ENCODE measurements around the gene KCNH1. TPM values are rescaled to one million over a fixed set of nuclear protein-coding genes. Genes with fewer than 3 reads are reported as not detected.

KCNH1 gene
- total and polyA plus RNA-seq, 10 of the 15 experiments (the other 5 are each of a cell fraction or from before 2014, with no cell fraction given), result 0.02 to 0.04 (median 0.04) TPM; not detected in 7

- no peak for TF ChIP-seq SIX5 (IDR thresholded peaks at IDR 0.05; ENCODE audit: low read depth, low read length, severe bottlenecking)
- no peak for TF ChIP-seq HCFC1 (IDR thresholded peaks at IDR 0.05; ENCODE audit: low read length)
- TF ChIP-seq ZNF24 (IDR thresholded peaks at IDR 0.05), result no peak
- TF ChIP-seq IRF4 (IDR thresholded peaks at IDR 0.05; ENCODE audit: low read depth, low read length), result no peak
- TF ChIP-seq NRF1 (conservative IDR thresholded peaks at IDR 0.05; ENCODE audit: low read depth, low read length), result no peak
- TF ChIP-seq BCL11A (IDR thresholded peaks at IDR 0.05; ENCODE audit: low read depth, low read length), result no peak
These were observed 418.9 kb downstream of the KCNH1 start (continued) for GRCh38 chr1:210715072-210715471.

GRCh38 chr1:210711825-210712612 is 421.9 kb downstream of the KCNH1 start:
- intact Hi-C loops (cut with micrococcal nuclease; ENCODE audit: unreplicated experiment) (no loop called here), in situ Hi-C loops (cut with MboI) (no loop called here)
- Histone ChIP-seq H3K27me3 (replicated peaks in 1 of 2; ENCODE audit: control insufficient read depth in 2 of 2, insufficient read depth in 2 of 2, low read length in 1 of 2) (no peaks in the 10 kb centered on the region), H4K20me1 (ENCODE audit: control insufficient read depth, insufficient read depth) (no peaks in the 10 kb centered on the region), H3K36me3 (ENCODE audit: control insufficient read depth in 2 of 2, insufficient read depth in 2 of 2, low read length in 1 of 2) (no peaks in the 10 kb centered on the region), H3K4me1 (ENCODE audit: control insufficient read depth, insufficient read depth, low read length) (no peaks in the 10 kb centered on the region), H3K27ac (ENCODE audit: control insufficient read depth, insufficient read depth) (no peak overlapping the region), H3K4me2 (ENCODE audit: control insufficient read depth, insufficient read depth) (no peak overlapping the region), H3K9ac (ENCODE audit: control insufficient read depth, insufficient read depth, low read length) (no peak overlapping the region), H3K9me3 (replicated peaks; ENCODE audit: control insufficient read depth, insufficient read depth, low read length) (no peaks in the 10 kb centered on the region), H2AFZ (ENCODE audit: control insufficient read depth, low read depth, low read length) (no peak overlapping the region), H3K4me3 (no peak overlapping the region), H3K79me2 (ENCODE audit: control insufficient read depth, insufficient read depth, low read length) (no peaks in the 10 kb centered on the region)
- no peak for DNase-seq (ENCODE audit: low read depth, low spot score)
- no peak for ATAC-seq
- WGBS (ENCODE audit: insufficient coverage, insufficient replicate concordance, low lambda C conversion rate, missing lambda C conversion rate), result 30% methylated on average over 7 of the region's 7 CpGs
- RAD21 ChIA-PET (ENCODE audit: unreplicated experiment), result no interaction called here
- no peak for TF ChIP-seq E2F4 (IDR thresholded peaks at IDR 0.05; ENCODE audit: low read depth, low read length)
- TF ChIP-seq, protein P1, sequence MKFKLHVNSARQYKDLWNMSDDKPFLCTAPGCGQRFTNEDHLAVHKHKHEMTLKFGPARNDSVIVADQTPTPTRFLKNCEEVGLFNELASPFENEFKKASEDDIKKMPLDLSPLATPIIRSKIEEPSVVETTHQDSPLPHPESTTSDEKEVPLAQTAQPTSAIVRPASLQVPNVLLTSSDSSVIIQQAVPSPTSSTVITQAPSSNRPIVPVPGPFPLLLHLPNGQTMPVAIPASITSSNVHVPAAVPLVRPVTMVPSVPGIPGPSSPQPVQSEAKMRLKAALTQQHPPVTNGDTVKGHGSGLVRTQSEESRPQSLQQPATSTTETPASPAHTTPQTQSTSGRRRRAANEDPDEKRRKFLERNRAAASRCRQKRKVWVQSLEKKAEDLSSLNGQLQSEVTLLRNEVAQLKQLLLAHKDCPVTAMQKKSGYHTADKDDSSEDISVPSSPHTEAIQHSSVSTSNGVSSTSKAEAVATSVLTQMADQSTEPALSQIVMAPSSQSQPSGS (IDR thresholded peaks at IDR 0.05; ENCODE audit: low read length), result no peak
- no peak for TF ChIP-seq MTA2 (IDR thresholded peaks at IDR 0.05; ENCODE audit: low read depth)
- no peak for TF ChIP-seq TARDBP (IDR thresholded peaks at IDR 0.05; ENCODE audit: borderline replicate concordance)
- no peak for TF ChIP-seq POLR2A (IDR thresholded peaks at IDR 0.05; ENCODE audit: low read depth, low read length)
- TF ChIP-seq SMAD5 (IDR thresholded peaks at IDR 0.05; ENCODE audit: low read depth), result no peak
- no peak for TF ChIP-seq EP300 (IDR thresholded peaks at IDR 0.05; ENCODE audit: borderline replicate concordance in 1 of 2, control insufficient read depth in 1 of 2, low read depth in 2 of 2, low read length in 2 of 2)
- no peak for TF ChIP-seq ZNF207 (IDR thresholded peaks at IDR 0.05; ENCODE audit: borderline replicate concordance)
- no peak for TF ChIP-seq POU2F2 (IDR thresholded peaks at IDR 0.05; ENCODE audit: borderline replicate concordance, low read depth, low read length)
- no peak for TF ChIP-seq SP1 (IDR thresholded peaks at IDR 0.05; ENCODE audit: low read depth, low read length)
- TF ChIP-seq ESRRA (IDR thresholded peaks at IDR 0.05; ENCODE audit: low read length), result no peak
- no peak for TF ChIP-seq FOXK2 (IDR thresholded peaks at IDR 0.05)
- no peak for TF ChIP-seq IKZF2 (IDR thresholded peaks at IDR 0.05)
- no peak for TF ChIP-seq HDGF (IDR thresholded peaks at IDR 0.05)
- POLR2A ChIA-PET, result no interaction called here
- CTCF ChIA-PET, result no interaction called here
- BruUV-seq (replicated peaks), result no TSS peak
- SMC1A ChIA-PET (ENCODE audit: uncharacterized antibody, unreplicated experiment), result no interaction called here
- no peak for FAIRE-seq

All from GM12878 (cell line).